H9 (cell line): ENCODE data around the gene CAND2. TPM values are rescaled to one million over a fixed set of nuclear protein-coding genes. Genes with fewer than 3 reads are reported as not detected.

Experiments
- DNase-seq: peaks from one replicate; pipeline ENCODE4 v3.0.0-alpha.2; 2017
- H2AFZ ChIP-seq: one replicate; pipeline ENCODE4 v1.6.1; 2013; ENCODE audit warnings: mild to moderate bottlenecking, low read length, control low read depth, moderate library complexity
- H2AK5ac ChIP-seq: 2 replicates; pipeline ENCODE4 v1.6.1; 2013; ENCODE audit warnings: low read length, control low read depth, mixed read lengths; ENCODE audit not compliant: insufficient read length
- H2BK120ac ChIP-seq: one replicate; pipeline ENCODE4 v1.6.1; 2013; ENCODE audit warnings: low read depth, mild to moderate bottlenecking, low read length, control low read depth, inconsistent platforms; ENCODE audit not compliant: poor library complexity, severe bottlenecking
- H2BK12ac ChIP-seq: 2 replicates; pipeline ENCODE4 v1.6.1; 2013; ENCODE audit warnings: low read length, control low read depth, mixed read lengths, low read depth; ENCODE audit not compliant: insufficient read length
- H2BK15ac ChIP-seq: 2 replicates; pipeline ENCODE4 v1.6.1; 2013; ENCODE audit warnings: low read depth, low read length, control low read depth
- H2BK20ac ChIP-seq: one replicate; pipeline ENCODE4 v1.6.1; 2013; ENCODE audit warnings: low read depth, mild to moderate bottlenecking, low read length, control low read depth, inconsistent platforms; ENCODE audit not compliant: poor library complexity, severe bottlenecking
- H2BK5ac ChIP-seq: 2 replicates; pipeline ENCODE4 v1.6.1; 2013; ENCODE audit warnings: low read length, control low read depth, mixed read lengths; ENCODE audit not compliant: insufficient read length
- H3K14ac ChIP-seq: 2 replicates; pipeline ENCODE4 v1.6.1; 2013; ENCODE audit warnings: low read length, control low read depth; ENCODE audit not compliant: insufficient read depth
- H3K18ac ChIP-seq: 2 replicates; pipeline ENCODE4 v1.6.1; 2013; ENCODE audit warnings: low read depth, mild to moderate bottlenecking, mixed read lengths, low read length, control low read depth; ENCODE audit not compliant: insufficient read length
- H3K23ac ChIP-seq: 2 replicates; pipeline ENCODE4 v1.6.1; 2013; ENCODE audit warnings: low read length, control low read depth, mixed read lengths, low read depth; ENCODE audit not compliant: insufficient read length
- H3K23me2 ChIP-seq: 2 replicates; pipeline ENCODE4 v1.6.1; 2013; ENCODE audit warnings: low read depth, mild to moderate bottlenecking, mixed read lengths, low read length, control low read depth; ENCODE audit not compliant: insufficient read length, poor library complexity, severe bottlenecking
- H3K27ac ChIP-seq: 2 replicates; pipeline ENCODE4 v1.5.1; 2013; ENCODE audit warnings: low read length, control low read depth, mixed read lengths, low read depth; ENCODE audit not compliant: insufficient read length
- H3K27me3 ChIP-seq: 2 replicates; pipeline ENCODE4 v1.6.1; 2013; ENCODE audit warnings: low read length, control low read depth, inconsistent platforms; ENCODE audit not compliant: insufficient read depth
- H3K4ac ChIP-seq: 2 replicates; pipeline ENCODE4 v1.6.1; 2013; ENCODE audit warnings: low read depth, mild to moderate bottlenecking, control low read depth, inconsistent platforms, low read length, moderate library complexity
- H3K4me1 ChIP-seq: 2 replicates; pipeline ENCODE4 v1.6.1; 2013; ENCODE audit warnings: low read length, control low read depth, inconsistent platforms; ENCODE audit not compliant: insufficient read depth
- H3K4me2 ChIP-seq: 2 replicates; pipeline ENCODE4 v1.6.1; 2013; ENCODE audit warnings: low read length, control low read depth, mixed read lengths; ENCODE audit not compliant: insufficient read length, insufficient read depth
- H3K56ac ChIP-seq: 2 replicates; pipeline ENCODE4 v1.6.1; 2013; ENCODE audit warnings: low read depth, mild to moderate bottlenecking, mixed read lengths, low read length, control low read depth; ENCODE audit not compliant: insufficient read length
- H3K79me1 ChIP-seq: 2 replicates; pipeline ENCODE4 v1.6.1; 2013; ENCODE audit warnings: low read depth, mild to moderate bottlenecking, moderate library complexity, low read length, control low read depth, inconsistent platforms; ENCODE audit not compliant: insufficient read depth, poor library complexity, severe bottlenecking
- H3K79me2 ChIP-seq: 2 replicates; pipeline ENCODE4 v1.6.1; 2013; ENCODE audit warnings: low read length, control low read depth, inconsistent platforms; ENCODE audit not compliant: insufficient read depth
- H3K9ac ChIP-seq: 2 replicates; pipeline ENCODE4 v1.6.1; 2013; ENCODE audit warnings: low read length, control low read depth, mixed read lengths; ENCODE audit not compliant: insufficient read length; ENCODE audit errors: extremely low read depth
- H3K9me3 ChIP-seq: one replicate; pipeline ENCODE4 v1.6.1; 2013; ENCODE audit warnings: low read depth, low read length, inconsistent platforms; ENCODE audit not compliant: control insufficient read depth
- H3T11ph ChIP-seq: one replicate; pipeline ENCODE4 v1.6.1; 2013; ENCODE audit warnings: mild to moderate bottlenecking, low read length, control low read depth, inconsistent platforms
- H4K20me1 ChIP-seq: one replicate; pipeline ENCODE4 v1.6.1; 2013; ENCODE audit not compliant: control insufficient read depth, insufficient read length, insufficient read depth
- H4K5ac ChIP-seq: 2 replicates; pipeline ENCODE4 v1.6.1; 2013; ENCODE audit warnings: low read depth, mild to moderate bottlenecking, mixed read lengths, low read length, control low read depth; ENCODE audit not compliant: insufficient read length
- H4K8ac ChIP-seq: replicated peaks from 2 replicates; pipeline ENCODE4 v1.6.1; 2013; ENCODE audit warnings: low read length, control low read depth, mixed read lengths, low read depth; ENCODE audit not compliant: insufficient read length
- H4K91ac ChIP-seq: 2 replicates; pipeline ENCODE4 v1.6.1; 2013; ENCODE audit warnings: low read depth, mild to moderate bottlenecking, moderate library complexity, mixed read lengths, low read length, control low read depth; ENCODE audit not compliant: insufficient read length
- H3K27ac Mint-ChIP-seq, 3 experiments: 2 replicates in 2 of 3; 3 replicates in 1 of 3; pipeline ENCODE4 v1.8.0; 2020 to 2021; ENCODE audit warnings: mixed read lengths in 3 of 3, mild to moderate bottlenecking in 1 of 3, moderate library complexity in 1 of 3
- H3K27me3 Mint-ChIP-seq: 2 replicates; pipeline ENCODE4 v1.8.0; 2021; ENCODE audit warnings: low read depth, mild to moderate bottlenecking, moderate library complexity, mixed read lengths
- H3K36me3 Mint-ChIP-seq, 3 experiments: 2 replicates in 2 of 3; 3 replicates in 1 of 3; pipeline ENCODE4 v1.8.0; 2020 to 2021; ENCODE audit warnings: low read depth in 3 of 3, mixed read lengths in 3 of 3; ENCODE audit not compliant: insufficient read depth in 1 of 3
- H3K4me1 Mint-ChIP-seq, 2 experiments: 2 replicates each; pipeline ENCODE4 v1.8.0; 2020; ENCODE audit warnings: mixed read lengths in 2 of 2
- H3K4me3 Mint-ChIP-seq, 2 experiments: 2 replicates in 1 of 2; 3 replicates in 1 of 2; pipeline ENCODE4 v1.8.0; 2020 to 2021; ENCODE audit warnings: mild to moderate bottlenecking in 2 of 2, mixed read lengths in 2 of 2, moderate library complexity in 1 of 2
- H3K9me3 Mint-ChIP-seq, 2 experiments: 2 replicates in 1 of 2; 3 replicates in 1 of 2; pipeline ENCODE4 v1.8.0; 2020; ENCODE audit warnings: mild to moderate bottlenecking in 2 of 2, mixed read lengths in 2 of 2, moderate library complexity in 1 of 2
- WGBS: extraction: QIAGEN DNeasy Blood & Tissue Kit; methylation state at CpG from one replicate; pipeline ENCODE4 v1.1.7; 2013; ENCODE audit warnings: missing lambda C conversion rate, low lambda C conversion rate, mixed read lengths; ENCODE audit not compliant: insufficient read length; ENCODE audit errors: extremely low coverage; 5-methylcytosine and 5-hydroxymethylcytosine counted together
- total RNA-seq: library from RNA; stranded (reverse); gene quantifications from 2 replicates; pipeline ENCODE4 v1.2.1, GENCODE V29; 2021
- TF ChIP-seq, protein P1 (sequence below): fragments of 200-600 bp; sonication (generic); conservative IDR thresholded peaks from 3 replicates; pipeline ENCODE4 v1.8.0; 2021; ENCODE audit warnings: antibody characterized with exemption, mild to moderate bottlenecking

CAND2 gene
- total RNA-seq, 1 experiment from 2014 or later = 10.7 TPM

DNA sequence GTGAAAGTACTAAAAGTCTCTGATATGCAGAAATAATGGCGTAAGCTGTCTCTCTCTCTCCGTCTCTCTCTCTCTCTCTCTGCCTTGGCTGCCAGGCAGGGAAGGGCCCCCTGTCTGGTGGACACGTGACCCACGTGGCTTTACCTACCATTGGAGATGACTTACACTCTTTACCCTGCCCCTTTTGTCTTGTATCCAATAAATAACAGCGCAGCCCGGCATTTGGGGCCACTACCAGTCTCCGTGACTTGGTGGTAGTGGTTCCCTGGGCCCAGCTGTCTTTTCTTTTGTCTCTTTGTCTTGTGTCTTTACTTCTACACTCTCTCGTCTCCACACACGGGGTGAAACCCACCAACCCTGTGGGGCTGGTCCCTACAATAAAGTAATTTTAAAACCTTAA is 25.2 kb upstream of the CAND2 start:
- H3K23ac ChIP-seq = no peak overlapping the region
- H2BK5ac ChIP-seq = no peak overlapping the region
- TF ChIP-seq, protein P1, sequence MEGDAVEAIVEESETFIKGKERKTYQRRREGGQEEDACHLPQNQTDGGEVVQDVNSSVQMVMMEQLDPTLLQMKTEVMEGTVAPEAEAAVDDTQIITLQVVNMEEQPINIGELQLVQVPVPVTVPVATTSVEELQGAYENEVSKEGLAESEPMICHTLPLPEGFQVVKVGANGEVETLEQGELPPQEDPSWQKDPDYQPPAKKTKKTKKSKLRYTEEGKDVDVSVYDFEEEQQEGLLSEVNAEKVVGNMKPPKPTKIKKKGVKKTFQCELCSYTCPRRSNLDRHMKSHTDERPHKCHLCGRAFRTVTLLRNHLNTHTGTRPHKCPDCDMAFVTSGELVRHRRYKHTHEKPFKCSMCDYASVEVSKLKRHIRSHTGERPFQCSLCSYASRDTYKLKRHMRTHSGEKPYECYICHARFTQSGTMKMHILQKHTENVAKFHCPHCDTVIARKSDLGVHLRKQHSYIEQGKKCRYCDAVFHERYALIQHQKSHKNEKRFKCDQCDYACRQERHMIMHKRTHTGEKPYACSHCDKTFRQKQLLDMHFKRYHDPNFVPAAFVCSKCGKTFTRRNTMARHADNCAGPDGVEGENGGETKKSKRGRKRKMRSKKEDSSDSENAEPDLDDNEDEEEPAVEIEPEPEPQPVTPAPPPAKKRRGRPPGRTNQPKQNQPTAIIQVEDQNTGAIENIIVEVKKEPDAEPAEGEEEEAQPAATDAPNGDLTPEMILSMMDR = no peak
- H3K4ac ChIP-seq = no peak overlapping the region
- H2AK5ac ChIP-seq = no peak overlapping the region
- no peak overlapping the region for H4K91ac ChIP-seq
- no peaks in the 10 kb centered on the region for H3K4me1 ChIP-seq
- H2BK120ac ChIP-seq = no peak overlapping the region
- no peak overlapping the region for H3K18ac ChIP-seq
- Mint-ChIP-seq H3K4me3 (no peak overlapping the region), H3K4me1 (peaks cover 0 to 2% of the 10 kb centered on the region in 2 experiments; a peak in 2 of 4 replicates), H3K9me3 (peaks cover 0 to 3% of the 10 kb centered on the region in 2 experiments; a peak in 1 of 5 replicates), H3K27ac (no peak overlapping the region; a peak in 1 of 7 replicates), H3K27me3 (peaks cover 14% of the 10 kb centered on the region; the same call in 1 of the 2 replicates), H3K36me3 (no peaks in the 10 kb centered on the region)
- H4K5ac ChIP-seq = no peak overlapping the region
- DNase-seq = no peak
- H3K27ac ChIP-seq = no peak overlapping the region
- no peak overlapping the region for H3K4me2 ChIP-seq
- H3K79me1 ChIP-seq = no peaks in the 10 kb centered on the region
- H2AFZ ChIP-seq = no peak overlapping the region
- no peak overlapping the region for H3K14ac ChIP-seq
- H4K8ac ChIP-seq = no peak overlapping the region
- no peaks in the 10 kb centered on the region for H4K20me1 ChIP-seq
- no peaks in the 10 kb centered on the region for H3K79me2 ChIP-seq
- H2BK20ac ChIP-seq = no peak overlapping the region
- H3K27me3 ChIP-seq = no peaks in the 10 kb centered on the region
- H2BK12ac ChIP-seq = no peak overlapping the region
- no peaks in the 10 kb centered on the region for H3K9me3 ChIP-seq
- no peak overlapping the region for H3K56ac ChIP-seq
- WGBS = no CpG with 5 or more reads among the region's 9 CpGs
- H3T11ph ChIP-seq = no peak overlapping the region
- H3K9ac ChIP-seq = no peak overlapping the region
- no peaks in the 10 kb centered on the region for H3K23me2 ChIP-seq
- H2BK15ac ChIP-seq = no peak overlapping the region
